WTC11 (cell line): ENCODE results near the gene MAPK8IP1. TPM values are rescaled to one million over a fixed set of nuclear protein-coding genes. Genes with fewer than 3 reads are reported as not detected.

Source experiments
- ATAC-seq: fragments of 200-7000 bp; cut with Tn5 transposase; 2 replicates; pipeline ENCODE4 v1.10.0; 2021; ENCODE audit warnings: mild to moderate bottlenecking, moderate library complexity
- CTCF ChIA-PET: fragments of 300-600 bp; sonication (Branson Sonifier 250); formaldehyde crosslinking; loops from one replicate; lab custom pipeline; 2021; ENCODE audit warnings: antibody characterized with exemption; lab: Charles Lee
- POLR2A ChIA-PET: fragments of 350-600 bp; sonication (Branson Sonifier 250); formaldehyde crosslinking; loops from one replicate; lab custom pipeline; 2021; ENCODE audit warnings: antibody characterized with exemption; lab: Charles Lee
- DNase-seq: peaks from one replicate; pipeline ENCODE4 v3.0.0; 2021; ENCODE audit warnings: low spot score
- H3K27ac Mint-ChIP-seq: 2 replicates; pipeline ENCODE4 v1.8.0; 2021; ENCODE audit warnings: mixed read lengths
- H3K27me3 Mint-ChIP-seq: 2 replicates; pipeline ENCODE4 v1.8.0; 2021; ENCODE audit warnings: low read depth, mild to moderate bottlenecking, moderate library complexity, mixed read lengths
- H3K36me3 Mint-ChIP-seq: 2 replicates; pipeline ENCODE4 v1.8.0; 2021; ENCODE audit warnings: mixed read lengths
- H3K4me1 Mint-ChIP-seq: 2 replicates; pipeline ENCODE4 v1.8.0; 2022; ENCODE audit warnings: mixed read lengths
- H3K4me3 Mint-ChIP-seq: 2 replicates; pipeline ENCODE4 v1.8.0; 2021; ENCODE audit warnings: mild to moderate bottlenecking, moderate library complexity, mixed read lengths
- H3K9me3 Mint-ChIP-seq: 2 replicates; pipeline ENCODE4 v1.8.0; 2021; ENCODE audit warnings: mixed read lengths
- AR ChIP-seq: fragments of 250-450 bp; sonication (Bioruptor Pico); IDR thresholded peaks from 2 replicates; pipeline ENCODE4 v1.9.0; 2021; ENCODE audit warnings: mild to moderate bottlenecking
- ATF1 ChIP-seq: sonication (generic); formaldehyde crosslinking; IDR thresholded peaks from 2 replicates; pipeline ENCODE4 v1.8.1; 2023; ENCODE audit warnings: mild to moderate bottlenecking, moderate library complexity, missing genetic modification reagents
- E2F4 ChIP-seq: sonication (generic); formaldehyde crosslinking; IDR thresholded peaks from 2 replicates; pipeline ENCODE4 v1.8.1; 2022; ENCODE audit warnings: low read depth, mild to moderate bottlenecking, moderate library complexity, missing genetic modification reagents, borderline replicate concordance
- E2F5 ChIP-seq: sonication (generic); formaldehyde crosslinking; IDR thresholded peaks from 2 replicates; pipeline ENCODE4 v1.8.1; 2022; ENCODE audit warnings: mild to moderate bottlenecking, moderate library complexity, missing genetic modification reagents
- ELF4 ChIP-seq: sonication (generic); formaldehyde crosslinking; IDR thresholded peaks from 2 replicates; pipeline ENCODE4 v1.8.1; 2022; ENCODE audit warnings: low read depth, mild to moderate bottlenecking, moderate library complexity, missing genetic modification reagents
- EMX1 ChIP-seq: fragments of 250-450 bp; sonication (Bioruptor Pico); IDR thresholded peaks from 2 replicates; pipeline ENCODE4 v1.8.0; 2021; ENCODE audit warnings: mild to moderate bottlenecking
- ESRRA ChIP-seq: sonication (generic); formaldehyde crosslinking; IDR thresholded peaks from 2 replicates; pipeline ENCODE4 v1.8.1; 2022; ENCODE audit warnings: mild to moderate bottlenecking, missing genetic modification reagents, borderline replicate concordance
- ETV6 ChIP-seq: sonication (generic); formaldehyde crosslinking; IDR thresholded peaks from 2 replicates; pipeline ENCODE4 v1.8.1; 2022; ENCODE audit warnings: mild to moderate bottlenecking, missing genetic modification reagents
- JUN ChIP-seq: sonication (generic); formaldehyde crosslinking; IDR thresholded peaks from 2 replicates; pipeline ENCODE4 v1.8.0; 2023; ENCODE audit warnings: mild to moderate bottlenecking, missing genetic modification reagents
- MAX ChIP-seq: sonication (generic); formaldehyde crosslinking; IDR thresholded peaks from 2 replicates; pipeline ENCODE4 v1.8.0; 2022; ENCODE audit warnings: mild to moderate bottlenecking, missing genetic modification reagents
- MYBL2 ChIP-seq: sonication (generic); formaldehyde crosslinking; IDR thresholded peaks from 2 replicates; pipeline ENCODE4 v1.8.1; 2023; ENCODE audit warnings: mild to moderate bottlenecking, moderate library complexity, missing genetic modification reagents
- NFATC4 ChIP-seq: fragments of 250-450 bp; sonication (Bioruptor Pico); IDR thresholded peaks from 2 replicates; pipeline ENCODE4 v1.9.0; 2021; ENCODE audit warnings: mild to moderate bottlenecking
- NFYB ChIP-seq: sonication (generic); formaldehyde crosslinking; conservative IDR thresholded peaks from 2 replicates; pipeline ENCODE4 v1.8.0; 2022; ENCODE audit warnings: low read depth, missing genetic modification reagents
- NR3C1 ChIP-seq: sonication (generic); formaldehyde crosslinking; conservative IDR thresholded peaks from 2 replicates; pipeline ENCODE4 v1.8.1; 2023; ENCODE audit warnings: low read depth, mild to moderate bottlenecking, missing genetic modification reagents
- RELA ChIP-seq: sonication (generic); formaldehyde crosslinking; IDR thresholded peaks from 2 replicates; pipeline ENCODE4 v1.8.1; 2022; ENCODE audit warnings: missing genetic modification reagents, mild to moderate bottlenecking, borderline replicate concordance
- TEAD4 ChIP-seq: sonication (generic); formaldehyde crosslinking; IDR thresholded peaks from 2 replicates; pipeline ENCODE4 v1.8.0; 2022; ENCODE audit warnings: mild to moderate bottlenecking, missing genetic modification reagents
- TP53 ChIP-seq: sonication (generic); formaldehyde crosslinking; IDR thresholded peaks from 2 replicates; pipeline ENCODE4 v1.8.1; 2023; ENCODE audit warnings: mild to moderate bottlenecking, missing genetic modification reagents
- USF2 ChIP-seq: sonication (generic); formaldehyde crosslinking; IDR thresholded peaks from 2 replicates; pipeline ENCODE4 v1.8.1; 2023; ENCODE audit warnings: mild to moderate bottlenecking, missing genetic modification reagents, moderate library complexity
- ZBTB21 ChIP-seq: sonication (generic); formaldehyde crosslinking; IDR thresholded peaks from 2 replicates; pipeline ENCODE4 v1.8.1; 2023; ENCODE audit warnings: mild to moderate bottlenecking, missing genetic modification reagents, borderline replicate concordance
- ZNF121 ChIP-seq: sonication (generic); formaldehyde crosslinking; IDR thresholded peaks from 2 replicates; pipeline ENCODE4 v1.8.0; 2023; ENCODE audit warnings: missing genetic modification reagents
- ZNF263 ChIP-seq: sonication (generic); formaldehyde crosslinking; IDR thresholded peaks from 2 replicates; pipeline ENCODE4 v1.8.1; 2022; ENCODE audit warnings: low read depth, mild to moderate bottlenecking, moderate library complexity, missing genetic modification reagents
- ZNF416 ChIP-seq: fragments of 250-450 bp; sonication (Bioruptor Pico); IDR thresholded peaks from 2 replicates; pipeline ENCODE4 v1.9.0; 2021; ENCODE audit warnings: mild to moderate bottlenecking, inconsistent platforms
- total RNA-seq: library from RNA; stranded (reverse); gene quantifications from 3 replicates; pipeline ENCODE4 v1.2.3, GENCODE V29; 2021

MAPK8IP1 gene
- total RNA-seq, 1 experiment from 2014 or later = 34.1 TPM

- TF ChIP-seq E2F5 (CRISPR knock-in tag) (no peak), MAX (no peak), ATF1 (no peak)
Measured at GRCh38 chr11:45850446-45850845, 35.0 kb upstream of the MAPK8IP1 start (continued).

- H3K4me1 Mint-ChIP-seq = peaks cover 47% of the 10 kb centered on the region
- H3K27ac Mint-ChIP-seq = no peak overlapping the region
- DNase-seq (no peak), ATAC-seq (no peak)
- H3K36me3 Mint-ChIP-seq = no peaks in the 10 kb centered on the region
- ChIA-PET POLR2A (no interaction called here), CTCF (interaction anchor here (1.1 to 1.6 kb wide), 3 partner anchors 10 to 80 kb away, joined by 4 to 6 read pairs (median 5); no protein-coding TSS in a partner anchor)
- TF ChIP-seq NR3C1 (CRISPR knock-in tag) = no peak
- TF ChIP-seq ESRRA = no peak
- TF ChIP-seq JUN (CRISPR knock-in tag) = no peak
- no peak for TF ChIP-seq ETV6 (CRISPR knock-in tag)
- TF ChIP-seq USF2 (CRISPR knock-in tag) = no peak
- no peak for TF ChIP-seq NFYB
- TF ChIP-seq MYBL2 = no peak
- no peak for TF ChIP-seq E2F4 (CRISPR knock-in tag)
- no peak for TF ChIP-seq ZNF121 (CRISPR knock-in tag)
- TF ChIP-seq ELF4 (CRISPR knock-in tag) = no peak
- no peak for TF ChIP-seq ZBTB21 (CRISPR knock-in tag)
- peaks cover 11% of the 10 kb centered on the region for H3K27me3 Mint-ChIP-seq
- H3K4me3 Mint-ChIP-seq = no peak overlapping the region
- no peaks in the 10 kb centered on the region for H3K9me3 Mint-ChIP-seq
Measured at GRCh38 chr11:45851228-45851627, 34.2 kb upstream of the MAPK8IP1 start.

GRCh38 chr11:45852018-45852711 lies 33.3 kb upstream of the MAPK8IP1 start:
- DNase-seq (peak; percentile 32), ATAC-seq (peak; percentile 67)
- peaks cover 2% of the 10 kb centered on the region; the same call in 1 of the 2 replicates for H3K27me3 Mint-ChIP-seq
- H3K4me3 Mint-ChIP-seq = no peak overlapping the region
- ChIA-PET POLR2A (no interaction called here), CTCF (interaction anchor here (1.0 to 1.6 kb wide), 3 partner anchors 9 to 81 kb away, joined by 4 to 6 read pairs (median 4); no protein-coding TSS in a partner anchor)
- no peaks in the 10 kb centered on the region for H3K9me3 Mint-ChIP-seq
- TF ChIP-seq NFYB (no peak), TEAD4 (CRISPR knock-in tag) (no peak), TP53 (CRISPR knock-in tag) (no peak)
- peaks cover 43% of the 10 kb centered on the region for H3K4me1 Mint-ChIP-seq
- H3K36me3 Mint-ChIP-seq = no peaks in the 10 kb centered on the region; the same call in 1 of the 2 replicates
- peak overlapping the region; percentile 81 for H3K27ac Mint-ChIP-seq

- Mint-ChIP-seq H3K4me3 (no peak overlapping the region), H3K27ac (peak overlapping the region; percentile 81; the same call in 1 of the 2 replicates), H3K27me3 (peaks cover 2% of the 10 kb centered on the region; the same call in 1 of the 2 replicates), H3K4me1 (peaks cover 43% of the 10 kb centered on the region), H3K9me3 (no peaks in the 10 kb centered on the region), H3K36me3 (no peaks in the 10 kb centered on the region; the same call in 1 of the 2 replicates)
- ChIA-PET CTCF (interaction anchor here (1.0 to 2.3 kb wide), 5 partner anchors 9 to 81 kb away, joined by 4 to 6 read pairs (median 4); no protein-coding TSS in a partner anchor), POLR2A (no interaction called here)
- DNase-seq (peak; percentile 39), ATAC-seq (peak; percentile 76)
- no peak for TF ChIP-seq EMX1
- no peak for TF ChIP-seq RELA
- no peak for TF ChIP-seq NFATC4 (CRISPR knock-in tag)
- peak; percentile 77; the same call in 1 of the 2 replicates for TF ChIP-seq ZNF263
- TF ChIP-seq AR (CRISPR knock-in tag) = no peak
- no peak for TF ChIP-seq ETV6 (CRISPR knock-in tag)
- no peak for TF ChIP-seq ZNF416 (CRISPR knock-in tag)
Measured at GRCh38 chr11:45852712-45853101, 32.7 kb upstream of the MAPK8IP1 start.
